HepG2 (cell line): ENCODE measurements around the gene FIBP. TPM values are rescaled to one million over a fixed set of nuclear protein-coding genes. Genes with fewer than 3 reads are reported as not detected.
A peak's percentile ranks its signal among the peaks of the same experiment; 100 is the strongest.

Experiments used
- ARNTL ChIP-seq: sonication (generic); formaldehyde crosslinking; IDR thresholded peaks from 2 replicates; pipeline ENCODE4 v1.4.0; 2020; ENCODE audit warnings: mild to moderate bottlenecking, missing genetic modification reagents
- CREBL2 ChIP-seq: sonication (generic); formaldehyde crosslinking; IDR thresholded peaks from 2 replicates; pipeline ENCODE4 v1.8.1; 2023; ENCODE audit warnings: missing genetic modification reagents, mild to moderate bottlenecking, borderline replicate concordance
- MAX ChIP-seq: IDR thresholded peaks from 2 replicates; pipeline ENCODE4 v1.6.1; 2012; ENCODE audit warnings: inconsistent platforms
- NFAT5 ChIP-seq: sonication (generic); formaldehyde crosslinking; IDR thresholded peaks from 2 replicates; pipeline ENCODE4 v1.4.0; 2020; ENCODE audit warnings: missing genetic modification reagents
- POLR2AphosphoS5 ChIP-seq: IDR thresholded peaks from 2 replicates; pipeline ENCODE4 v1.6.1; 2012; ENCODE audit warnings: low read depth, low read length
- RERE ChIP-seq: IDR thresholded peaks from 2 replicates; pipeline ENCODE4 v1.6.1; 2016; ENCODE audit warnings: low read depth, missing genetic modification reagents, missing compliant biosample characterization
- ZBTB20 ChIP-seq: sonication (generic); formaldehyde crosslinking; IDR thresholded peaks from 2 replicates; pipeline ENCODE4 v1.8.1; 2023; ENCODE audit warnings: missing genetic modification reagents, low read depth, mild to moderate bottlenecking, borderline replicate concordance
- ZNF414 ChIP-seq: sonication (generic); formaldehyde crosslinking; IDR thresholded peaks from 2 replicates; pipeline ENCODE4 v1.5.0; 2020; ENCODE audit warnings: missing genetic modification reagents
- ZNF432 ChIP-seq: sonication (generic); formaldehyde crosslinking; IDR thresholded peaks from 2 replicates; pipeline ENCODE4 v1.5.0; 2020; ENCODE audit warnings: missing genetic modification reagents, mild to moderate bottlenecking, borderline replicate concordance
- ZNF503 ChIP-seq: sonication (generic); formaldehyde crosslinking; IDR thresholded peaks from 2 replicates; pipeline ENCODE4 v1.4.0; 2020; ENCODE audit warnings: missing genetic modification reagents
- ZNF713 ChIP-seq: sonication (generic); formaldehyde crosslinking; IDR thresholded peaks from 2 replicates; pipeline ENCODE4 v1.4.0; 2020; ENCODE audit warnings: mild to moderate bottlenecking, missing genetic modification reagents
- ZNF784 ChIP-seq: sonication (generic); formaldehyde crosslinking; IDR thresholded peaks from 2 replicates; pipeline ENCODE4 v1.5.1; 2020; ENCODE audit warnings: missing genetic modification reagents, mild to moderate bottlenecking, borderline replicate concordance
- polyA plus RNA-seq, 8 experiments: library from polyadenylated mRNA; depleted of rRNA in 3 of 8; stranded (reverse) in 7 of 8; unstranded in 1 of 8; fragments of >200 nt; fragmentation: Illumina TruSeq in 4 of 8; extraction: Trizol in 4 of 8; gene quantifications; 2 replicates each; pipeline versions ENCODE4 v1.2.1 to v1.2.3, GENCODE V29; 2011 to 2016; ENCODE audit warnings: low read depth in 4 of 8, missing spikeins in 1 of 8, mixed read lengths in 1 of 8; ENCODE audit not compliant: insufficient read depth in 1 of 8
- total RNA-seq, 5 experiments: library from RNA; depleted of rRNA; stranded (reverse); fragments of >200 nt; fragmentation: Illumina TruSeq; extraction: Trizol; gene quantifications; 2 replicates each; pipeline ENCODE4 v1.2.3, GENCODE V29; 2016; ENCODE audit warnings: low read depth in 1 of 5

Gene FIBP
- total and polyA plus RNA-seq, 2 of the 13 experiments (the other 11 are each of a cell fraction or from before 2014, with no cell fraction given) = 42.9 to 62.1 TPM

GRCh38 chr11:65860278-65861164 is 27.8 kb downstream of the FIBP start, which contains the start of gene MUS81 (continued):
- TF ChIP-seq NFAT5 (CRISPR knock-in tag) (peak; percentile 36), ZNF432 (CRISPR knock-in tag) (no peak), ARNTL (CRISPR knock-in tag) (peak; percentile 19; the same call in 1 of the 2 replicates), RERE (CRISPR knock-in tag) (no peak; the same call in 1 of the 2 replicates), CREBL2 (no peak), ZBTB20 (peak; percentile 41; the same call in 1 of the 2 replicates), ZNF713 (CRISPR knock-in tag) (no peak), MAX (no peak; the same call in none of the 2 replicates), POLR2AphosphoS5 (peak; percentile 74), ZNF784 (CRISPR knock-in tag) (no peak), ZNF414 (peak; percentile 73; the same call in 1 of the 2 replicates), ZNF503 (CRISPR knock-in tag) (peak; percentile 31)
